Epithelial cell of proximal tubule (primary cell): ENCODE results near the gene TPGS1. TPM values are rescaled to one million over a fixed set of nuclear protein-coding genes. Genes with fewer than 3 reads are reported as not detected.

Experiments
- DNase-seq: peaks from one replicate; pipeline ENCODE4 v3.0.0-alpha.2; 2011; ENCODE audit warnings: low read depth
- H3K4me3 ChIP-seq: 2 replicates; pipeline ENCODE4 v1.5.1; 2011; ENCODE audit warnings: low read depth, mild to moderate bottlenecking, low read length
- CTCF ChIP-seq: conservative IDR thresholded peaks from 2 replicates; pipeline ENCODE4 v1.5.1; 2012; ENCODE audit warnings: low read depth, mild to moderate bottlenecking, low read length
- total RNA-seq: library from RNA; depleted of rRNA; stranded (reverse); fragments of >200 nt; gene quantifications from 2 replicates; pipeline ENCODE4 v1.2.3, GENCODE V29; 2015

TPGS1 gene
- total RNA-seq, 1 donor from 2014 or later, result 78.1 TPM

GRCh38 chr19:497869-498510, 9.3 kb upstream of the TPGS1 start:
- DNase-seq, result no peak
- no peak for TF ChIP-seq CTCF
- H3K4me3 ChIP-seq, result no peak overlapping the region

GRCh38 chr19:498511-498891, 8.8 kb upstream of the TPGS1 start:
- H3K4me3 ChIP-seq, result no peak overlapping the region
- DNase-seq, result no peak
- TF ChIP-seq CTCF, result no peak

GRCh38 chr19:498977-499623, 8.2 kb upstream of the TPGS1 start:
- H3K4me3 ChIP-seq, result no peak overlapping the region
- TF ChIP-seq CTCF, result no peak
- DNase-seq, result no peak

- H3K4me3 ChIP-seq, result no peak overlapping the region
- DNase-seq, result no peak
- no peak for TF ChIP-seq CTCF
These were observed 5.7 kb upstream of the TPGS1 start for GRCh38 chr19:501646-502045.

- H3K4me3 ChIP-seq, result no peak overlapping the region
- TF ChIP-seq CTCF, result no peak
- DNase-seq, result no peak
These were observed 2.7 kb upstream of the TPGS1 start for GRCh38 chr19:504616-505015.

GRCh38 chr19:506404-507285, 652 bp upstream of the TPGS1 start:
- peak; percentile 56 for DNase-seq
- peak; percentile 77 for TF ChIP-seq CTCF
- peak overlapping the region; percentile 95 for H3K4me3 ChIP-seq
